Endothelial cell of umbilical vein (primary cell): ENCODE measurements around the gene HSPB2.

Source experiments
- CTCF ChIP-seq, 2 donors: IDR thresholded peaks; 1 replicate in 1 of 2; 2 replicates in 1 of 2; pipeline ENCODE4 v1.5.1; 2011; ENCODE audit warnings: low read length in 2 of 2, mild to moderate bottlenecking in 2 of 2, moderate library complexity in 2 of 2, control low read depth in 1 of 2, inconsistent platforms in 1 of 2, low read depth in 1 of 2; ENCODE audit not compliant: insufficient read depth in 1 of 2; ENCODE audit errors: extremely low read depth in 1 of 2
- FOS ChIP-seq: IDR thresholded peaks from 2 replicates; pipeline ENCODE4 v1.6.1; 2011; ENCODE audit warnings: mild to moderate bottlenecking, low read length, moderate library complexity, borderline replicate concordance; ENCODE audit not compliant: insufficient read depth
- POLR2A ChIP-seq: IDR thresholded peaks from 2 replicates; pipeline ENCODE4 v1.6.1; 2012; ENCODE audit warnings: low read depth, mild to moderate bottlenecking, control low read depth, low read length

- TF ChIP-seq CTCF (IDR thresholded peaks at IDR 0.05; ENCODE audit: extremely low read depth in 1 of 2, insufficient read depth in 1 of 2, low read depth in 1 of 2, low read length in 2 of 2): no peak
- no peak for TF ChIP-seq POLR2A
- TF ChIP-seq FOS: no peak
These were observed 10.8 kb downstream of the HSPB2 start for GRCh38 chr11:111923351-111923788.
